GM12801 (cell line): ENCODE measurements around the gene ITGB4.

Experiments used
- CTCF ChIP-seq: IDR thresholded peaks from one replicate; pipeline ENCODE4 v1.5.1; 2011; ENCODE audit warnings: control low read depth; ENCODE audit not compliant: insufficient read length; ENCODE audit errors: extremely low read depth

ITGB4 gene

GRCh38 chr17:75755990-75756389, 34.7 kb downstream of the ITGB4 start:
- no peak for TF ChIP-seq CTCF

- TF ChIP-seq CTCF = no peak
Measured at GRCh38 chr17:75756451-75757085, 35.3 kb downstream of the ITGB4 start.

- TF ChIP-seq CTCF = no peak
Measured at GRCh38 chr17:75757086-75757681, 35.9 kb downstream of the ITGB4 start.

- no peak for TF ChIP-seq CTCF
Measured at GRCh38 chr17:75758131-75758905, 37.1 kb downstream of the ITGB4 start.

GRCh38 chr17:75759457-75759856, 38.2 kb downstream of the ITGB4 start:
- no peak for TF ChIP-seq CTCF

GRCh38 chr17:75762513-75763268, 41.4 kb downstream of the ITGB4 start:
- no peak for TF ChIP-seq CTCF

- TF ChIP-seq CTCF = no peak
Measured at GRCh38 chr17:75763269-75763607, 42.0 kb downstream of the ITGB4 start.
